ENCODE results near the gene ILK.

The ILK gene

GRCh38 chr11:6618117-6619003 is 14.8 kb downstream of the ILK start:
- Histone ChIP-seq H3K4me3 (replicated peaks; ENCODE audit: insufficient read depth, low read length) (peak overlapping the region; percentile 83), H3K27me3 (ENCODE audit: insufficient read depth, poor library complexity, severe bottlenecking) (no peaks in the 10 kb centered on the region), H3K27ac (replicated peaks) (peak overlapping the region; percentile 78)
- 0 out of 2 replicates have a peak, but pooled peaks have one; percentile 56 for TF ChIP-seq POLR2AphosphoS5 (IDR thresholded peaks at IDR 0.05; ENCODE audit: low read depth)
- TF ChIP-seq, protein P1, sequence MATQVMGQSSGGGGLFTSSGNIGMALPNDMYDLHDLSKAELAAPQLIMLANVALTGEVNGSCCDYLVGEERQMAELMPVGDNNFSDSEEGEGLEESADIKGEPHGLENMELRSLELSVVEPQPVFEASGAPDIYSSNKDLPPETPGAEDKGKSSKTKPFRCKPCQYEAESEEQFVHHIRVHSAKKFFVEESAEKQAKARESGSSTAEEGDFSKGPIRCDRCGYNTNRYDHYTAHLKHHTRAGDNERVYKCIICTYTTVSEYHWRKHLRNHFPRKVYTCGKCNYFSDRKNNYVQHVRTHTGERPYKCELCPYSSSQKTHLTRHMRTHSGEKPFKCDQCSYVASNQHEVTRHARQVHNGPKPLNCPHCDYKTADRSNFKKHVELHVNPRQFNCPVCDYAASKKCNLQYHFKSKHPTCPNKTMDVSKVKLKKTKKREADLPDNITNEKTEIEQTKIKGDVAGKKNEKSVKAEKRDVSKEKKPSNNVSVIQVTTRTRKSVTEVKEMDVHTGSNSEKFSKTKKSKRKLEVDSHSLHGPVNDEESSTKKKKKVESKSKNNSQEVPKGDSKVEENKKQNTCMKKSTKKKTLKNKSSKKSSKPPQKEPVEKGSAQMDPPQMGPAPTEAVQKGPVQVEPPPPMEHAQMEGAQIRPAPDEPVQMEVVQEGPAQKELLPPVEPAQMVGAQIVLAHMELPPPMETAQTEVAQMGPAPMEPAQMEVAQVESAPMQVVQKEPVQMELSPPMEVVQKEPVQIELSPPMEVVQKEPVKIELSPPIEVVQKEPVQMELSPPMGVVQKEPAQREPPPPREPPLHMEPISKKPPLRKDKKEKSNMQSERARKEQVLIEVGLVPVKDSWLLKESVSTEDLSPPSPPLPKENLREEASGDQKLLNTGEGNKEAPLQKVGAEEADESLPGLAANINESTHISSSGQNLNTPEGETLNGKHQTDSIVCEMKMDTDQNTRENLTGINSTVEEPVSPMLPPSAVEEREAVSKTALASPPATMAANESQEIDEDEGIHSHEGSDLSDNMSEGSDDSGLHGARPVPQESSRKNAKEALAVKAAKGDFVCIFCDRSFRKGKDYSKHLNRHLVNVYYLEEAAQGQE (IDR thresholded peaks at IDR 0.05; ENCODE audit: insufficient replicate concordance, low read depth) = no peak
- TF ChIP-seq SPI1 (IDR thresholded peaks at IDR 0.05; ENCODE audit: borderline replicate concordance, low read depth) = peak; percentile 60; the same call in 1 of the 2 replicates
- TF ChIP-seq, protein P2, sequence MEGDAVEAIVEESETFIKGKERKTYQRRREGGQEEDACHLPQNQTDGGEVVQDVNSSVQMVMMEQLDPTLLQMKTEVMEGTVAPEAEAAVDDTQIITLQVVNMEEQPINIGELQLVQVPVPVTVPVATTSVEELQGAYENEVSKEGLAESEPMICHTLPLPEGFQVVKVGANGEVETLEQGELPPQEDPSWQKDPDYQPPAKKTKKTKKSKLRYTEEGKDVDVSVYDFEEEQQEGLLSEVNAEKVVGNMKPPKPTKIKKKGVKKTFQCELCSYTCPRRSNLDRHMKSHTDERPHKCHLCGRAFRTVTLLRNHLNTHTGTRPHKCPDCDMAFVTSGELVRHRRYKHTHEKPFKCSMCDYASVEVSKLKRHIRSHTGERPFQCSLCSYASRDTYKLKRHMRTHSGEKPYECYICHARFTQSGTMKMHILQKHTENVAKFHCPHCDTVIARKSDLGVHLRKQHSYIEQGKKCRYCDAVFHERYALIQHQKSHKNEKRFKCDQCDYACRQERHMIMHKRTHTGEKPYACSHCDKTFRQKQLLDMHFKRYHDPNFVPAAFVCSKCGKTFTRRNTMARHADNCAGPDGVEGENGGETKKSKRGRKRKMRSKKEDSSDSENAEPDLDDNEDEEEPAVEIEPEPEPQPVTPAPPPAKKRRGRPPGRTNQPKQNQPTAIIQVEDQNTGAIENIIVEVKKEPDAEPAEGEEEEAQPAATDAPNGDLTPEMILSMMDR (IDR thresholded peaks at IDR 0.05; ENCODE audit: insufficient read depth, low read length) = no peak
- TF ChIP-seq GABPA (IDR thresholded peaks at IDR 0.05; ENCODE audit: low read depth) = no peak
- peak; percentile 76 to 95 for DNase-seq (ENCODE audit: low read depth in 1 of 2, low spot score in 1 of 2)

GRCh38 chr11:6619004-6619745 is 15.6 kb downstream of the ILK start, which contains the start of gene TPP1:
Gene TPP1 (minus strand): TSS chr11:6619422. CDS start chr11:6619400, 22 bp downstream.
- H3K27ac ChIP-seq (replicated peaks) = peak within 1 kb of the TSS; percentile 78
- TF ChIP-seq POLR2AphosphoS5 (IDR thresholded peaks at IDR 0.05; ENCODE audit: low read depth) (peak; percentile 42; the same call in 1 of the 2 replicates), GABPA (IDR thresholded peaks at IDR 0.05; ENCODE audit: low read depth) (no peak)
- peak; percentile 84 to 93 for DNase-seq (ENCODE audit: low read depth in 1 of 2, low spot score in 1 of 2)
- peak within 1 kb of the TSS; percentile 83 for H3K4me3 ChIP-seq (replicated peaks; ENCODE audit: insufficient read depth, low read length)
- no peaks in the 10 kb centered on the region for H3K27me3 ChIP-seq (ENCODE audit: insufficient read depth, poor library complexity, severe bottlenecking)

DNA sequence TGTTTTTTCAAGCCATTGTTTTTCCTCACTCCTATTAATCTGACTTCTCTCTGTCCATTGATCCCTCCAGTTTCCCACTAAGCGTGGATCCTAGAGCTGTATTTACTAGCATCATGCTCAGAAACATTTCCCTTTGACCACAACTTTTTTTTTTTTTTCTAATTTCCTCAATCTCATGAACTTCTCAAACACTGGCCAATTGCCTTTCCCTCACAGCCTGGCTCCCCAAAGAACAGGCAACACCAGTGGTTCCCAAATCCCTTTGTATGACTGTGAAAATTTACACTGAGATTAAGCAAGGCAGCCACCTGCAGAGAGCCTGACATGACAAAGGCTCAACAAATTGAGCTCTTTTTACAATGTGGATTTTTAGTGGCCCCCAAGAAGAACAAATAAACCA is 17.1 kb downstream of the ILK start:
- peak in 1 of 2 experiments; percentile 35 for DNase-seq (ENCODE audit: low read depth in 1 of 2, low spot score in 1 of 2)
- TF ChIP-seq, protein P2 (IDR thresholded peaks at IDR 0.05; ENCODE audit: insufficient read depth, low read length) = no peak
- TF ChIP-seq SPI1 (IDR thresholded peaks at IDR 0.05; ENCODE audit: borderline replicate concordance, low read depth) = no peak
- no peak for TF ChIP-seq POLR2AphosphoS5 (IDR thresholded peaks at IDR 0.05; ENCODE audit: low read depth)
- TF ChIP-seq, protein P1 (IDR thresholded peaks at IDR 0.05; ENCODE audit: insufficient replicate concordance, low read depth) = no peak
- no peak for TF ChIP-seq GABPA (IDR thresholded peaks at IDR 0.05; ENCODE audit: low read depth)
- no peaks in the 10 kb centered on the region for H3K27me3 ChIP-seq (ENCODE audit: insufficient read depth, poor library complexity, severe bottlenecking)
- H3K27ac ChIP-seq (replicated peaks) = no peak overlapping the region
- no peak overlapping the region for H3K4me3 ChIP-seq (replicated peaks; ENCODE audit: insufficient read depth, low read length)

DNA sequence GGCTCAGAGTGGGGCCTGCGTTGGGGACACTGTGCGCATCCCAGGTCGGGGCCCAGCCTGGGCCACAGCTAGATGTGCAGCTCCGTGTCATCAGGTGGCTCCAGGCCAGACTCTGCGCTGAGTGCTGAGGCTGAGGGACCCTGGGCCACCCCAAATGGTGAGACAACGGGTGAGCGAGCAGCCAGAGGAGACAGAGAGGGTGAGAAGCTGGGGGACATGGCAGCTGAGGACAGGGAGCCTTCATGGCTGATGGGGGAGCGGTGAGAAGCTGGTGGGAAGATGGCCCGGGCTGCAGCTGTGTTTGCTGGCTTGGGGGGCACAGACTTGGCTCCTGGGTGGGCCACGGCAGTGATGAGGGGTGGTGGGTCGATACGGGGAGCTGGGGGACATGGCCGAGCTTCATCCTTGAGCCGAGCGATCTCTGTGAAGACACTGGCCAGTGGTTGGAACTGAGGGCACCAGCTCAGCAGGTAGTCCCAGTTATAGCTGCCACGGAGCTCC is 18.2 kb downstream of the ILK start:
- TF ChIP-seq, protein P2 (IDR thresholded peaks at IDR 0.05; ENCODE audit: insufficient read depth, low read length) = no peak
- TF ChIP-seq POLR2AphosphoS5 (IDR thresholded peaks at IDR 0.05; ENCODE audit: low read depth) (no peak), GABPA (IDR thresholded peaks at IDR 0.05; ENCODE audit: low read depth) (no peak), SPI1 (IDR thresholded peaks at IDR 0.05; ENCODE audit: borderline replicate concordance, low read depth) (no peak)
- TF ChIP-seq, protein P1 (IDR thresholded peaks at IDR 0.05; ENCODE audit: insufficient replicate concordance, low read depth) = no peak
- H3K27me3 ChIP-seq (ENCODE audit: insufficient read depth, poor library complexity, severe bottlenecking) = no peaks in the 10 kb centered on the region
- H3K4me3 ChIP-seq (replicated peaks; ENCODE audit: insufficient read depth, low read length) = no peak overlapping the region
- no peak overlapping the region for H3K27ac ChIP-seq (replicated peaks)
- DNase-seq (ENCODE audit: low read depth in 1 of 2, low spot score in 1 of 2) = no peak

Data from HL-60 (cell line).